CMK (cell line): ENCODE measurements around the gene UBA5.

Experiments
- DNase-seq: peaks from one replicate; pipeline ENCODE4 v3.0.0-alpha.2; 2010; ENCODE audit warnings: low read depth

UBA5 gene

DNA sequence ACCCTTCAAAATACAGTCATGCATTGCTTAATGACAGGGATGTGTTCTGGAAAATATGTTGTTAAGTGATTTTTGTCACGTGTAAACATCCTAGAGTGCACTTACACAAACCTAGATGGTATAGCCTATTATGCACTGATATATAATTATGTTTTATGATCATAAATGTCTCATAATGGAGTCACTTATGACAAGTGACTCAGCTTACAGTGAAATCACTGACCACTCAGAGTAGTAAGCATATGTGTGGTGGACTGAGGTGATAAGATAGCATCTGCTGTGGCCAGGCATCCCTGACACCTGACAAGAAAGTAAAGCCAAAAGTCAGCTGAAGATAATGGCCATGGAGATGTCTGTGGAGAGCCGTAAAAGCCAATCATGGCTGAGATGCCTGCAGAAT, 5.9 kb upstream of the UBA5 start:
- DNase-seq = no peak

DNA sequence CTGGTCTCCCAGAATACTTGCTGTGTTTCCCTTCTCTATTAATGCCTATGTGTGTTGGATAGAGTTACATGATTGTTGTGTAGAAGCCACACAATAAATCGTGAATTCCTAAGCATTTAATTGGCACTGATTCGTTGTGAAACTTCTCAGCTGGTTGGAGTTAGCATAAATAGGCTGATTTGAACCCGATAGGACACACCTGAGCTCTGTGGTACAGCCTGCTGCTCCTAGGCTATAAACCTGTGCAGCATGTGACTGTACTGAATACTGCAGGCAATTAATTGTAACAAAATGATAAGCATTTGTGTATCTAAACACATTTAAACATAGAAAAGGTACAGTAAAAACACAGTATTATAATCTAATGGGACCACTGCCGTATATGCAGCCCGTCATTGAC, 5.4 kb upstream of the UBA5 start:
- no peak for DNase-seq

- DNase-seq = no peak
Observed at GRCh38 chr3:132655471-132655870, 4.7 kb upstream of the UBA5 start.

GRCh38 chr3:132657869-132658747, 2.0 kb upstream of the UBA5 start:
- DNase-seq = no peak

DNA sequence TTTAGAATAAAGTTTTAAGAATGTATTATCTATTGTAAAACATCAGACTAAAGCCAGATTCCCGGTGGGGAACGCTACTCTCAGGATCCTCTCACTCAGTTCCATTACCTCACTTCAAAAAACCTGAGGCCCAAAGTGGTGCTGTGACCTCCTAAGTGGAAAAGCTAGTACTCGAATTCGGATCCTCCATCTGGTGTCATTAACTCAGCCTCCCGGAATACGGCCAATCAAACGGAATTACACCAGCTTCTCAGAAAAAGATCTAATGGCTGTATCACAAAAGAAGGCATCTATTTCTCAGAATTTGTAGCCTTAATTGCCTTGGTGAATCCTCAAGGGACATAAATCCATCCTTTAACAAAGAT, 1.1 kb upstream of the UBA5 start:
- no peak for DNase-seq

DNA sequence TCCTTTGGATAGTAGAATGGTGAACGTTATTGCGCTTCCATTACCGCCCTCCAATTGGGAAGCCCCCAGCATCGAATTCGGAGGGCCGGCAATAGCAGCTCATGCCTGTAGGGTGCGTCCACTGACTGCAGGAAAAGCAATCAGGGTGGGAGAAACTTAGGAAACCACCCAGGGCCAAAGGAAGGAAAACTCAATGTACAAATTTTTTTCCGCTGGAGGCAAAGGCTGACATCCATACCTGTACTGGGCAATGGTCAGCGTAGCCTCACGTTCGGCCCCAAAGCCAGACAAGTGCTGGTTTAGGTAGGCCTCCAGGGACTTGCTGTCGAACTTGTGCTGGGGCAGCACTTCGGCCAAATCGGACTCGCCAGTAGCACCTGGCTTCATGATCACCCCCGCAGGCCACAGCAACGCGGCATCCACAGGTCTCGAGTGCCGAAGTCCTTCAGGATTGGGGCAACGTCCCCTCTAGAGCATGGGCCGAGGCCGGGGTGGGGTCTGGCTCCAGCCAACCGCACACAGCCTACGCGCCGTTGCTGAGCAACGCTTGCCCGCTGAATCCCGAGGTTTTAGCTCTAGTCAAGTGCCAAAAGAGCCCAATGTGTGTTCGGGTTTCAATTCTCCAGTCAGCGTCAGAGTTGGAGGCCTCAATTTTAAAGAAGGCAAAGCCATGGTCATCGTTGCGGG, 621 bp upstream of the UBA5 start, which contains the start of gene ACAD11:
ACAD11 (minus strand) TSS at position 445 of the 687 bp plus-strand sequence; CDS start at position 387, 58 bp downstream.
- DNase-seq = no peak

DNA sequence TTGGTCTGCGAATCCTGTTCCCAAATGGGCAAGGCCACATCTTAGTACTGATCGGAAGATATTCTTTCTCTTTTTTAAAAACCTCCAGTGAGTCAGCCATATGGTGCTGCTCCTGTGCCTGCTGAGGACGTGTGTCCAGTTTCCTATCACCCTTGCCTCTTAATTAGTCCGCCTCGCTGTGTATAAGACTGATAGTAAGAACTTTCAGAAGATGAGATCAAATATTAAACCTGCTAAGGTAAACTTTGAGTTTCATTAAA, 612 bp downstream of the UBA5 start:
- DNase-seq = no peak

- no peak for DNase-seq
Observed at GRCh38 chr3:132661101-132661500, 972 bp downstream of the UBA5 start.

- DNase-seq = no peak
Observed at GRCh38 chr3:132662212-132662611, 2.1 kb downstream of the UBA5 start.

DNA sequence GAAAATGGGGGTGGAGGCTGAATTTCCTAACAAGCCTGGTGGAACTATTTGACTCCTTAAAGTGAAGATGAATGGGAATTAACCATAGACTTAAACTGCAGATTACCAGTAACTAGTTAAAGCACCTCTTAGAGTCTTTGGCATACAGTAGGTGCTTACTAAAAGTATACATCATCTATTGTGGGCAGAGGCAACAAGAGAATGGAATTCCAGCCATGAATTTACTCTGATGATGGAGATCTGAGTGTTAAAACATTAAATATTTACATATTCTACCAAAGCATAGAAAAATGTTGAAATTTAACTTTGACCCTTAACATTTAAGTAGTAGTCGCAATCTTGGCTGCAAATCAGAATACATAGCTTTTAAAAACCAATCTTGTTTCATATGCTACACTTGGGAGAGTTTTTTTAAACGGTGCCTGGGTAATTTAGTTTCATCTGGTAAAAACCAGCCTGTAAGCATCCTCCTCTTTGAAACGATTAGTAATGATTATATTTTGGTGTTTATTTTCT, 5.2 kb downstream of the UBA5 start:
- DNase-seq = no peak

- no peak for DNase-seq
Observed at GRCh38 chr3:132669256-132669777, 9.2 kb downstream of the UBA5 start.

GRCh38 chr3:132675408-132675807, 15.3 kb downstream of the UBA5 start:
- DNase-seq = no peak

- DNase-seq = no peak
Observed at GRCh38 chr3:132679911-132680310, 19.8 kb downstream of the UBA5 start.

DNA sequence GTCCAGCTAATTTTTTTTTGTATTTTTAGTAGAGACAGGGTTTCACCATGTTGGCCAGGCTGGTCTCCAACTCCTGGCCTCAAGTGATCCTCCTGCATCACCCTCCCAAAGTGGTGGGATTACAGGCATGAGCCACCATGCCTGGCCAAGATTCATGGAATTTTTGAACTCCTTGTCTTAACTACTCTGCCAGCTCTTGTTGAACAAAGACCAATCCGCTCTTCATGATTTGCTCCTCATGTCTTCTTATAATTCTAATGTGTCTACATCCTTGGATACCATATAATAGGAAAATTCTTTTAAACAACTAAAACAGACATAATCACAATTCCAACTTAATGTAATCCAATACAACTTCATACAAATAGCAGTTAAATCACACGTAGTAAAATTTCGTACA, 21.3 kb downstream of the UBA5 start:
- DNase-seq = no peak

- DNase-seq = no peak
Observed at GRCh38 chr3:132682201-132682600, 22.1 kb downstream of the UBA5 start.

DNA sequence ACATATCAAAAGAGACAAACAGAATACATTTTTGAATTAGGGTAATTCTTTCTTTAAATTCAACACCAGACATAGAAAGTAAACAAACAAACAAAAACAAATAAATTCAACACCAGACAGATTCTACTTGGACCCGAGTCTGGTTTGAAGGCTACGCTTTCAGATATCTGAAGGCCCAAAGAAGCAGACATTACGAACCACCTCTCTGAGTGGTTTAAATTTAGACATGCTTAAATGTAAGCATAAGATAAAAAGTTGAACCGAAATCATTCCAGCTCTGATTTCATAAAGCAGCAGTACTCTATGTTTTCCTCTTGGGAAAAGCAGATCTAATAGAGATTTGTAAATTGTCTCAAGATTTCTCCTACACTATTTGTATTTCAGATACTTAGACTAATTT, 29.9 kb downstream of the UBA5 start:
- DNase-seq = no peak

- DNase-seq = no peak
Observed at GRCh38 chr3:132694991-132695390, 34.9 kb downstream of the UBA5 start.

DNA sequence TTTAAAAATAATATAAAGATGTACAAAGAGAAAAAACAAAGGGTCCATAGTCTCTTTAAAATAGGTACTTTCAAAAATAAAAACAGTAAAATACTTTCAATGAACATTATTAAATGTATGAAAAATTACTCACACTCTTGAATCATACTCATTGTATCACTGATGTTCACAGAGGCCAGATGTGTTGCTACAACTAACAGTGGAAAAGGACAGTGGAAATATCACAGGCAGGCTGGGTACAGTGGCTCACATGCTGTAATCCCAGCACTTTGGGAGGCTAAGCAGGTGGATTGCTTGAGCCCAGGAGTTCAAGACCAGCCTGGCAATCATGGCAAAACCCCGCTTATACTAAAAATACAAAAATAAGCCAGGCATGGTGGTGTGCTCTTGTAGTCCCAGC, 35.3 kb downstream of the UBA5 start:
- no peak for DNase-seq

DNA sequence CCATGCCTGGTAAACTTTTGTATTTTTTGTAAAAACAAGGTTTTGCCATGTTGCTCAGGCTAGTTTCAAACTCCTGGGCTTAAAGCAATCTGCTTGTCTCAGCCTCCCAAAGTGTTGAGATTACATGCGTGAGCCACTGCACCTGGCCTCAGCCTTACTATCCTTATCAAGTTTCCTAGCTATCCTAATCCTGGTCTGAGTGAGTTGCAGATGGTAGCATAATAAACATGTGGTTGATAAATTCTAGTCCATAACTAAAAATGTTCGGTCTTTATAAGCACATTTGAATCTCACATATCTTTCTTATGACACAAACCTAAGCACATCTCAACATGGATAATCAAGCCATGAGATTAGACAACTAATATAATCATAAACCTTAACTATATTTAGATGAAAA, 43.6 kb downstream of the UBA5 start:
- DNase-seq = no peak

DNA sequence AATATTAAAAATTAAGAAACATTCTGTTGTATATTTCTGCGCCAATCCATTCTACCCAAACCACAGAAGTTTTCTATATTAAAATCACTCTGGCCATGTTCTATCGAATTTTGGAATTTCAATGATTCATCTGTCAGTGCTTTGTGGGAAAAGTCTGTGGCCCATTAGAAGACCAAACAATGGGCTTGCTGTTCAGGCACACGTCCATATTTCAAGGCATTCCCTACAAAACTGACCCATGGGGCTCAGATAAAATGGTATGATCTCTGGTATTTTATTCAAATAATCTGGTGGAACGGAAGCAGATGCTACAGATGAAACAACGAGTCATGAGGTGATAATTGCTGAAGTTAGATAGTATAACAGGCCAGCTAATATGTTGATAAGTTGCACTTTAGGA, 49.6 kb downstream of the UBA5 start:
- no peak for DNase-seq

GRCh38 chr3:132710311-132710710, 50.2 kb downstream of the UBA5 start:
- DNase-seq = no peak

DNA sequence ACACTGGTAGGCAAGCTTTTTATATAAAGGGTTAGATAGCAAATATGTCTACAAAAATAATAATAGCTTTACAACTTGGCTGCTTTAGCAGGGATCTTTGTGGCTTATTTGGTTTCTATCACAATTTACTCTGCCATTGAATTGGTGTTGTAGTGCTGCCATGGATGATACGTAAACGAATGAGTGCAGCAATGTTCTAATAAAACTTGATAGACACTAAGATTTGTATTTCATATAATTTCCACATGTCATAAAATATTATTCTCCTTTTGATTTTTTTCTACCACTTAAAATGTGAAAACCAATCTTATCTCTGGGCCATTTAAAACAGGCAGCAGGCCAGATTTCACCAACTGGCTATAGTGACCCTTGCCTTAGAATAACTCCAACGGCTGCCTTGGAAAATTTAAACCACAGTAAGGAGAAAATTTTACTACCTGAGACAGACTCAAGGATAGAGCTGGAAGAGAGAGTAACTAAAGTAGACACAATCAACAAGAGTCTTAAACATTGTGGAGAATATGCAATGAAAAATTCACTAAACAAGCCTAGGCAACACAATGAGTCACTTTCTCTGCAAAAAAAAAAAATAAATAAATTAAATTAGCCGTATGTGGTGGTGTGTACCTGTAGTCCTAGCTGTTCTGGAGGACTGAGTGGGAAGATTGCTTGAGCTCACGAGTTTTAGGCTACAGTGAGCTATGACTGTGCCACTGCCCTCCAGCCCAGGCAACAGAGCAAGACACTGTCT, 54.0 kb downstream of the UBA5 start:
- no peak for DNase-seq

DNA sequence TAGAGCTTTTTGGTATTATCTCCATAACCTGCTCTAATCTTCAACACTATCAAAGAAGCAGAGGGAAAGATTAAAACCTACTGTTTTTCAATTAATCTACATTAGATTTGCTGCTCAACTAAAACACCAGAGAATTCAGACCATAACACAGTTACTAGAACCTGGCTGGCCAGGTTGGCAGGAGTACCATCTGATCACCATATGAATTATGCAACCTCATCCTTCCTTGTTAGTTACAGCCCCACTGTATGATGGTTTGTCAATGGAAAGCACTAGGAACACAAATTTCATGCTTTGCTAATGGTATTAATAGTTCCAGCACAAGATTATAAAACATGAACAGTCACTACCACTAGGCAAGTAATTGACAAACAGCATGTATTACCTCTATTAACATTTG, 56.2 kb downstream of the UBA5 start:
- no peak for DNase-seq
